Fibroblast of lung (primary cell): ENCODE measurements around the gene MACROD2. TPM values are rescaled to one million over a fixed set of nuclear protein-coding genes. Genes with fewer than 3 reads are reported as not detected.

Source experiments
- DNase-seq, 2 donors: peaks; one replicate each; pipeline versions ENCODE4 v3.0.0 to v3.0.0-alpha.2; 2010; ENCODE audit warnings: low read depth in 2 of 2
- H2AFZ ChIP-seq: 2 replicates; pipeline ENCODE4 v1.5.1; 2012; ENCODE audit warnings: low read length, control low read depth, inconsistent platforms
- H3K27ac ChIP-seq: 2 replicates; pipeline ENCODE4 v1.5.1; 2011; ENCODE audit warnings: low read length, control low read depth; ENCODE audit not compliant: insufficient read depth
- H3K27me3 ChIP-seq: 2 replicates; pipeline ENCODE4 v1.5.1; 2011; ENCODE audit warnings: mild to moderate bottlenecking, low read length; ENCODE audit not compliant: control insufficient read depth, insufficient read depth
- H3K36me3 ChIP-seq: 2 replicates; pipeline ENCODE4 v1.5.1; 2011; ENCODE audit warnings: low read length; ENCODE audit not compliant: control insufficient read depth, insufficient read depth
- H3K4me1 ChIP-seq: 2 replicates; pipeline ENCODE4 v1.5.1; 2011; ENCODE audit warnings: low read length; ENCODE audit not compliant: control insufficient read depth, insufficient read depth; ENCODE audit errors: extremely low read depth
- H3K4me2 ChIP-seq: 2 replicates; pipeline ENCODE4 v1.5.1; 2011; ENCODE audit warnings: low read length, control low read depth; ENCODE audit not compliant: insufficient read depth; ENCODE audit errors: extremely low read depth
- H3K4me3 ChIP-seq, 4 experiments: fragments of 200-600 bp in 1 of 4; sonication (generic) in 1 of 4; replicated peaks in 1 of 4; 2 replicates each; pipeline ENCODE4 v1.5.1; 2011 to 2016; ENCODE audit warnings: low read length in 4 of 4, low read depth in 3 of 4, mild to moderate bottlenecking in 3 of 4, control low read depth in 2 of 4, inconsistent platforms in 1 of 4, mixed read lengths in 1 of 4; ENCODE audit not compliant: insufficient read depth in 1 of 4; ENCODE audit errors: control extremely low read depth in 1 of 4
- H3K79me2 ChIP-seq: 2 replicates; pipeline ENCODE4 v1.5.1; 2012; ENCODE audit warnings: mild to moderate bottlenecking, low read length, inconsistent platforms; ENCODE audit not compliant: control insufficient read depth, insufficient read depth
- H3K9ac ChIP-seq: 2 replicates; pipeline ENCODE4 v1.5.1; 2011; ENCODE audit warnings: mild to moderate bottlenecking, low read length, control low read depth; ENCODE audit not compliant: insufficient read depth
- H3K9me3 ChIP-seq: 2 replicates; pipeline ENCODE4 v1.5.1; 2012; ENCODE audit warnings: low read depth, low read length; ENCODE audit not compliant: control insufficient read depth, insufficient read depth
- H4K20me1 ChIP-seq: 2 replicates; pipeline ENCODE4 v1.5.1; 2011; ENCODE audit warnings: low read length; ENCODE audit not compliant: control insufficient read depth, insufficient read depth; ENCODE audit errors: extremely low read depth
- CTCF ChIP-seq, 2 donors: IDR thresholded peaks in 1 of 2; conservative IDR thresholded peaks in 1 of 2; 1 replicate in 1 of 2; 2 replicates in 1 of 2; pipeline ENCODE4 v1.5.1; 2011 to 2012; ENCODE audit warnings: low read length in 2 of 2, control low read depth in 1 of 2, inconsistent platforms in 1 of 2, low read depth in 1 of 2, mild to moderate bottlenecking in 1 of 2
- EZH2 ChIP-seq: IDR thresholded peaks from 2 replicates; pipeline ENCODE4 v1.5.1; 2012; ENCODE audit warnings: low read length, control low read depth, mild to moderate bottlenecking; ENCODE audit errors: missing control alignments
- polyA plus RNA-seq, 2 donors: library from polyadenylated mRNA; depleted of rRNA in 1 of 2; stranded (reverse) in 1 of 2; unstranded in 1 of 2; fragments of >200 nt; gene quantifications; 2 replicates each; pipeline ENCODE4 v1.2.1, GENCODE V29; 2011 to 2012; ENCODE audit warnings: missing spikeins in 1 of 2
- total RNA-seq: library from RNA; depleted of rRNA; stranded (reverse); fragments of >200 nt; gene quantifications from 2 replicates; pipeline ENCODE4 v1.2.1, GENCODE V29; 2014

The MACROD2 gene
- total and polyA plus RNA-seq, 2 donors (not counting 1 experiment from before 2014, with no cell fraction given), result 0.54 to 1.7 TPM

GRCh38 chr20:15924556-15924955, 1929.2 kb downstream of the MACROD2 start:
- H4K20me1 ChIP-seq, result no peaks in the 10 kb centered on the region
- H2AFZ ChIP-seq, result no peak overlapping the region
- no peak overlapping the region for H3K27ac ChIP-seq
- no peak overlapping the region for H3K9ac ChIP-seq
- H3K4me2 ChIP-seq, result no peak overlapping the region
- no peaks in the 10 kb centered on the region for H3K79me2 ChIP-seq
- H3K27me3 ChIP-seq, result no peaks in the 10 kb centered on the region
- H3K9me3 ChIP-seq, result no peaks in the 10 kb centered on the region
- no peaks in the 10 kb centered on the region for H3K36me3 ChIP-seq
- H3K4me1 ChIP-seq, result no peaks in the 10 kb centered on the region
- no peak overlapping the region for H3K4me3 ChIP-seq
- DNase-seq, result no peak
- TF ChIP-seq EZH2 (no peak), CTCF (conservative IDR thresholded peaks at IDR 0.05 in 1 of 2, IDR thresholded peaks at IDR 0.05 in 1 of 2; ENCODE audit: low read depth in 1 of 2, low read length in 2 of 2) (no peak)

- no peak for DNase-seq
- Histone ChIP-seq H3K4me1 (no peaks in the 10 kb centered on the region), H3K36me3 (no peaks in the 10 kb centered on the region), H3K9me3 (no peaks in the 10 kb centered on the region), H3K79me2 (no peaks in the 10 kb centered on the region), H3K9ac (no peak overlapping the region), H3K4me2 (no peak overlapping the region), H3K27me3 (no peaks in the 10 kb centered on the region), H3K4me3 (no peak overlapping the region), H4K20me1 (no peaks in the 10 kb centered on the region), H2AFZ (no peak overlapping the region), H3K27ac (no peak overlapping the region)
- TF ChIP-seq EZH2, result no peak
- no peak for TF ChIP-seq CTCF (conservative IDR thresholded peaks at IDR 0.05 in 1 of 2, IDR thresholded peaks at IDR 0.05 in 1 of 2; ENCODE audit: low read depth in 1 of 2, low read length in 2 of 2)
Observed at GRCh38 chr20:15925376-15925775, 1930.1 kb downstream of the MACROD2 start.

- TF ChIP-seq CTCF (conservative IDR thresholded peaks at IDR 0.05 in 1 of 2, IDR thresholded peaks at IDR 0.05 in 1 of 2; ENCODE audit: low read depth in 1 of 2, low read length in 2 of 2) (no peak), EZH2 (no peak)
- no peaks in the 10 kb centered on the region for H3K27me3 ChIP-seq
- H3K79me2 ChIP-seq, result no peaks in the 10 kb centered on the region
- no peak overlapping the region for H3K27ac ChIP-seq
- no peak overlapping the region for H3K4me2 ChIP-seq
- H2AFZ ChIP-seq, result no peak overlapping the region
- H3K9me3 ChIP-seq, result no peaks in the 10 kb centered on the region
- no peaks in the 10 kb centered on the region for H3K4me1 ChIP-seq
- H3K36me3 ChIP-seq, result no peaks in the 10 kb centered on the region
- DNase-seq, result no peak
- H3K9ac ChIP-seq, result no peak overlapping the region
- H3K4me3 ChIP-seq, result no peak overlapping the region
- no peaks in the 10 kb centered on the region for H4K20me1 ChIP-seq
Observed at GRCh38 chr20:15927893-15928650, 1932.8 kb downstream of the MACROD2 start.
